CD4-positive, alpha-beta T cell treated with Interferon alpha-2 for 1 hour (primary cell): ENCODE results near the gene HDAC7.
A peak's percentile ranks its signal among the peaks of the same experiment; 100 is the strongest.
"Not testable (repeated sequence)": the region's sequence is repeated elsewhere in the genome, so short reads cannot be mapped to it uniquely, and the experiment has no call there.

Experiments used
- DNase-seq, 2 donors: peaks; one replicate each; pipeline ENCODE4 v3.0.0-alpha.2; 2020 to 2022

HDAC7 gene

DNA sequence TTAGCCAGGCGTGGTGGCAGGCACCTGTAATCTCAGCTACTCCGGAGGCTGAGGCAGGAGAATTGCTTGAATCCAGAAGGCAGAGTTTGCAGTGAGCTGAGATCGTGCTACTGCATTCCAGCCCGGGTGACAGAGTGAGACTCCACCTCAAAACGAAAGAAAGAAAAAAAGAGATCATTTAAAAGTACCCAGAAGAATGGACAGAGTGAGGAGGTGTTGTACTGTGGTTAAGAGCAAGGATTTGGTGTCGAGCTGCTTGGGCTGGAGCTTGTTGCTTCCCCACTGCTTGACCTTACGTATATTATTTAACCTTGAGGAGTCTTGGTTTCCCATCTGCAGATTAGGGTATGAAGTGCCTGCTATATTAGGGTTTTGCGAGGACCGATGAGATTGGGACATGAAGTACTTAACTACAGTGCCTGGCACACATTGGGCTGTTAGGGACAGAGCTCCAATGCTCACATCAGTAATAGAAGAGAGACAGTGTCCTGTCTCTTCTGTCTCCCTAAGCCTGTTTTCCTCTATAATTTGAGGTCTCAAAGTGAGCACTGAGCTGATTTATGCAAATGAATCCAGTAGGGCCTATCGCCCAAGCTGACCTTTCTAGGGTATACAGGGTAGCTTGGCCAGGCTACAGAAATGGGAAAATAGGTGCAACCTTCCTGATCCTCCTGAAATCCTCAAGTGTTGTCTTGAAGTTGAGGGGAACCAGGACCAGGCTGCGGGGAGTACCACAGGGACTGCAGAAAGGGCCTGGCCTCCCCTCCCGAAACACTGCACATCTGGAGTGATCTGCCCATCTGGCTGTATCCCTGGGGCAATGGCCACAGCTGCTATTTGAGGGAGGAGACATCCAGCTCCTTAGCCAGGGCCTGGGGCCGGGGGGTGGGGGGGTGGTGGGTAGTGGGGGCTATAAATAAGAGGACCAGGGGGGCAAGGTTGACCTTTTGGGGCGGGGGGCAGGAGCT lies 8.6 kb upstream of the HDAC7 start:
- DNase-seq = no peak

- DNase-seq = no peak
Measured at GRCh38 chr12:47825173-47825639, 5.5 kb upstream of the HDAC7 start.

DNA sequence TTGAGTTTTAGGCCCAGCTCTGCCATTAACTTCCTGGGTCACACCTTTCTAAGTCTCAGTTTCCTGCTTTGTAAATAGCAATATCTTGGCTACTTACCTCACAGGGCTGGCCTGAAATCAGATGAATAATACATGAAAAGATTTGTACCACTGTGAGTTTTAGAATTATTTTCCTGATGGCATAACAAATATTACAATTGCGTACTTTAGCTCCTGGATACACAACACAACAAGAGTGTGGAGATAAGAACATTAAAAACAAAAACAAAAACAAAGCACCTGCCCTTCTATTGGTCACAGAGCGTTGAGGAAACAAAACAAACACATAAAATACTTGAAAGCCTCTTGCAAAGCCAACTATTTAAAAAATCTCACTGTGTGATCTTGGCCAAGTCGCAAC lies 4.9 kb upstream of the HDAC7 start:
- DNase-seq = no peak

- DNase-seq = peak; percentile 42 to 69
Measured at GRCh38 chr12:47824198-47824597, 4.5 kb upstream of the HDAC7 start.

DNA sequence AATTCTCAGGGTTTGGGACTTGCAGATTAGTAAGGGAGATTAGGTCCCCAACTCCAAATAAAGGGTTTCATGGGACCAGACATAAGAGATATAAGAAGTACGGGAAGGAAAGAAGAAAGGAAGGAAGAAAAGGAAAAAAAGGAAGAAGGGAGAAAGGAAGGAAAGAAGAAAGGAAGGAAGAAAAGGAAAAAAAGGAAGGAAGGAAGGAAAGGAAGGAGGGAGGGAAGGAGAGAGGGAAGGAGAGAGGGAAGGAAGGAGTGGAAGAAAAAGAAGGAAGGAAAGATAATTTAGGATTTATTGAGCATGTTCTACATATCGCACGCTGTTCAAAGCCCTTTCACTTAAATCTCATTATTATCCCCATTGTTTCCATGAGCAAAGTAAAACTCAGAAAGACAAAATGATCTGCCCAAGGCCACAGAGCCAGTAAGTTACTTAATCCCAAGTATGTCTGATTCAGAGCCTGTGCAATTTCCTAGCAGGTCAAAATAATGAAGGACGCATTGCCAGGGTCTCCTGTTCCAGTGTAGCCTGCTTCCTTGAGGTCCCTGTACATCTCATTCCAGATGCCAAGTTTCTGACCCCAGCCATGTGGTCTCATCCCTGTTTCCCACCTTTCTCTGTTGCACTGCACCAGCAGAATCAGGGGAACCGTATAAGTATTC lies 3.9 kb upstream of the HDAC7 start:
- DNase-seq = no peak

GRCh38 chr12:47822863-47823262 lies 3.2 kb upstream of the HDAC7 start:
- no peak for DNase-seq

GRCh38 chr12:47822401-47822800 lies 2.7 kb upstream of the HDAC7 start:
- no peak for DNase-seq

- DNase-seq = no peak
Measured at GRCh38 chr12:47821346-47821706, 1.6 kb upstream of the HDAC7 start.

DNA sequence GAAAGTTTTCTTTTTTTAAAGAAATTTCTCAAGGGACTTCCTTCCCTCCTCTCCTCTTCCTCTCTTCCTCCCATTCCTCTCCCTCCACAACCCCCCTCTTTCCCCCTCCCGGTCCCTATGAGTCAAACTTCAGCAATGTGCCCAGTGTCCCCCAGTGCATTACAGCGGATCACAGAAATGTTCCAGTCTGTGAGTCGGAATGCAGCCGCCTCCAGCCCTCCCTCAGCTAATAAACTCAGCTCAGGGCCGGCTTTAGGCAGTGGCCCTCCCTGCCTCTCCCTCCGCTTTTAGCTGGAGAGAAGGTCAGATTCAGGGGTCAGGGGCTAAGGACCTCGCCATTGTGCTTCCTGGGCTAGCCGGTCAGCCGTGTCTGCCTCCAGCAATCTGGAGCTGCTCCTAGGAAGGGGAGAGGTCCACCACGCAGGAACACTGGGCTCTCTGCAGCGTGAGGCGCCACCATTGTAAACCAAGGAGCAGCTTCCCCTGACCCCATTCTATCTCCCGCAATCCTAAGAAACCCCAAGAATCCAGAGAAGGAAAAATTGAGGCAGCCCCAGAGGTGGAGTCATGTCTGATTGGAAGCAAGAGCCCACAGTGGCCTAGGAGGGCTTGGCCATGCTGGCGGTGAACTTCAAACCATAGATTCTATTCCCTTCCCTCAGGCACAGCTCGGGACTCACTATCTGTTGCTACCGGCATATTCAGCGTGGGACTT lies 1.1 kb upstream of the HDAC7 start:
- DNase-seq = no peak

GRCh38 chr12:47819138-47819895 lies 386 bp downstream of the HDAC7 start:
- peak; percentile 39 to 56 for DNase-seq

DNA sequence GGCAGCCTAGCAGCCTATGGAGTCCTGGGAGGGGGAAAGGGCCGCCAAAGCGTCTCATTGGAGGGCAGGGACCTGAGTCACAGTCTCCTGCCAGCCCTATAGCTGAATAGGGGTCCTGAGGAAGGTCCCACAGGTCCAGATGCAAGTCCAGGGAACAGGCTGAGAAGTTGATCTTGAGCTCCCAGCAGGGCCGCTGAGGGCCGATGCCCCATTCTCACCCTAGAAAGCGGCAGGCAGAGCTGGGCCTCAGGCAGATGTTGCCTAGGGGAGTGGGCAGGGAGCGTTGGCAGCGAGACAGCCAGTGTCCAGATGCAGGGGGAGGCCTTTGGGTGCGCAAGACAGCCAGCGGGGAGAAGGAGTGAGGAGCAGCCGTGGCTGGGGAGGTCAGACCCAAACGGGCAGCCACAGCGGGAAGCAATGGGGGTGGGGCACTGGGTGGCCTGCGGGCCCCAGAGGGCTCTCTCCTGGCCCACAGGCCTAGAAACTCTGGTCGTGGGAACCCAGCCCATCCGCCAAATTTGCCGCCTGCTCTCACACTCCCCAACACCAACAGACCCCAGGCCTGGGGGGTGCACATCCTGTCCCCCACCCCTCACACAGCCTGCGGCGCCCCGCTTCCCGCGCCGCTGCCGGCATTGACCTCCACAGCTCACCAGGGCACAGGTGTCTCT lies 1.1 kb downstream of the HDAC7 start:
- peak; percentile 24 to 57 for DNase-seq

DNA sequence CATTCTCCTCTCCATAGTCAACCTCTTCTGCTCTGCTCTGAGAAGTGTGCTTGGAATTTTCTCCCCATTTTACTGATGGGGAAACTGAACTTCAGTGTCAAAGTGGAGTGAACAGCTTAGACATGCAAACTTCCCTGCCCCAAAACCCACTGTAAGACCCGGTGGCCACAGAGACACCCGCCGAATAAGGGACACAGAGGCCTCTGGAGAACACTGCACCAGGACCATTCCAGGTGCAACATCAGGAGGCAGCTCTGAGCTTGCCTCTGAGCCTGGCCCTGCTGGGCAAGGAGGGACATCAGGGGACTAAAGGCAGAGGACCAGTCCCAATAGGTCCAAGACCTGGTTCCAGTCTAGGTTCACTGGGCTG lies 1.7 kb downstream of the HDAC7 start:
- DNase-seq = no peak

GRCh38 chr12:47817272-47818006 lies 2.3 kb downstream of the HDAC7 start:
- DNase-seq = peak in 1 of 2 donors; percentile 40

- no peak for DNase-seq
Measured at GRCh38 chr12:47816403-47817271, 3.1 kb downstream of the HDAC7 start.

DNA sequence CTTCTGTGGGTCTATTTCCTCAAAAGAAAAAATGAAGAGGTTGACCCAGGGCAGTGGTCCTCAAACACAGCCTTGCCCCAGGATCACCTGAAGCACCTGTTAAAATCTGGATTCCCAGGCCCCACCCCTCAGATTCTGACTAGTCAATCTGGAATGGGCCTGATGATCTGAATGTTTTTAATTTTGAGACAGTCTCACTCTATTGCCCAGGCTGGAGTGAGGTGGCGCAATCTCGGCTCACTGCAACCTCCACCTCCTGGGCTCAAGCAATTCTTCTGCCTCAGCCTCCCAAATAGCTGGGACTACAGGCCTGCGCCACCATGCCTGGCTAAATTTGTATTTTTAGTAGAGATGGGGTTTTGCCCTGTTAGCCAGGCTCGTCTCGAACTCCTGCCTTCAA lies 4.3 kb downstream of the HDAC7 start:
- DNase-seq = not testable (repeated sequence)

- DNase-seq = peak in 1 of 2 donors; percentile 30
Measured at GRCh38 chr12:47814539-47815170, 5.0 kb downstream of the HDAC7 start.

GRCh38 chr12:47813511-47814196 lies 6.0 kb downstream of the HDAC7 start:
- peak; percentile 30 to 48 for DNase-seq

- DNase-seq = peak; percentile 92 to 93
Measured at GRCh38 chr12:47812797-47813510, 6.7 kb downstream of the HDAC7 start.
